HFFc6 (cell line): ENCODE results near the gene IL17D. TPM values are rescaled to one million over a fixed set of nuclear protein-coding genes. Genes with fewer than 3 reads are reported as not detected.
A peak's percentile ranks its signal among the peaks of the same experiment; 100 is the strongest.

Experiments
- DNase-seq: peaks from one replicate; pipeline ENCODE4 v3.0.0-alpha.2; 2018
- H3K27ac Mint-ChIP-seq: 2 replicates; pipeline ENCODE4 v1.8.0; 2020; ENCODE audit warnings: mild to moderate bottlenecking, mixed read lengths
- H3K27me3 Mint-ChIP-seq: 2 replicates; pipeline ENCODE4 v1.8.0; 2021; ENCODE audit warnings: mild to moderate bottlenecking, moderate library complexity, mixed read lengths; ENCODE audit not compliant: insufficient read depth
- H3K36me3 Mint-ChIP-seq: 2 replicates; pipeline ENCODE4 v1.8.0; 2021; ENCODE audit warnings: low read depth, mixed read lengths
- H3K4me1 Mint-ChIP-seq: 2 replicates; pipeline ENCODE4 v1.8.0; 2020; ENCODE audit warnings: low read depth, mixed read lengths
- H3K4me3 Mint-ChIP-seq: 2 replicates; pipeline ENCODE4 v1.8.0; 2020; ENCODE audit warnings: mild to moderate bottlenecking, moderate library complexity, mixed read lengths
- H3K9me3 Mint-ChIP-seq: 2 replicates; pipeline ENCODE4 v1.8.0; 2020; ENCODE audit warnings: mild to moderate bottlenecking, mixed read lengths
- CTCF ChIP-seq: fragments of 200-600 bp; sonication (generic); IDR thresholded peaks from 2 replicates; pipeline ENCODE4 v1.5.0; 2021; ENCODE audit warnings: antibody characterized with exemption, mild to moderate bottlenecking
- total RNA-seq, 6 experiments: library from RNA; stranded (reverse); fragmentation: NEBNext Ultra II Directional; extraction: Animal tissue kit (Norgen Biotek cat#: 25700); gene quantifications; 2 replicates in 1 of 6; 3 replicates in 5 of 6; pipeline ENCODE4 v1.2.3, GENCODE V29; 2021

Gene IL17D
- total RNA-seq, 6 experiments from 2014 or later = 0.28 to 0.99 (median 0.61) TPM

- Mint-ChIP-seq H3K27me3 (peaks cover 2% of the 10 kb centered on the region), H3K27ac (peak overlapping the region; percentile 46), H3K4me1 (peaks cover 51% of the 10 kb centered on the region), H3K4me3 (no peak overlapping the region), H3K36me3 (no peaks in the 10 kb centered on the region), H3K9me3 (no peaks in the 10 kb centered on the region)
- TF ChIP-seq CTCF = no peak
- no peak for DNase-seq
Measured at GRCh38 chr13:20709369-20709768, 5.9 kb downstream of the IL17D start.

DNA sequence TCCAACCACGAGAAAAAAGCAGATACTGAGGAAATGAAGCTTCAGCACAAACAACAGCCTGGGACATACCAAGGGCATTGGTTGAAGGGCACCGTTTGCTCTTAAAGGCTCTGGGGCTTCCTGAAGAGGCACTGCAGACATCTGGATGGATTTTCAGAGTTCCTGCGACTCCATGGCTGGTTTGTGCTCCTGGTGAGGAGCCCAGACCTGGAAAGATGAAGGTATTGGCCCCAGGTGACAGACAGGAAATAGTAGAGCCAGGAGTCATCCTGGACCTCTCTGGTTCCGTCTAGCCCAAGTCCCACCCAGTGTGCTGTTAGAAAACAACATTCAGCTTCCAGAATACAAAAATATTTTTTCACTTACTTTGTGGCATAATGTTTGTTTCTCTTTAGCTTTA, 6.3 kb downstream of the IL17D start:
- peaks cover 2% of the 10 kb centered on the region for H3K27me3 Mint-ChIP-seq
- no peak overlapping the region for H3K27ac Mint-ChIP-seq
- peaks cover 55% of the 10 kb centered on the region for H3K4me1 Mint-ChIP-seq
- no peaks in the 10 kb centered on the region for H3K9me3 Mint-ChIP-seq
- TF ChIP-seq CTCF = no peak
- no peak overlapping the region for H3K4me3 Mint-ChIP-seq
- no peaks in the 10 kb centered on the region for H3K36me3 Mint-ChIP-seq
- DNase-seq = no peak

- no peak for DNase-seq
- H3K27ac Mint-ChIP-seq = no peak overlapping the region
Measured at GRCh38 chr13:20711301-20712044, 8.0 kb downstream of the IL17D start.

GRCh38 chr13:20713014-20713376, 9.5 kb downstream of the IL17D start:
- Mint-ChIP-seq H3K27me3 (peaks cover under 1% of the 10 kb centered on the region), H3K9me3 (no peaks in the 10 kb centered on the region), H3K36me3 (no peaks in the 10 kb centered on the region), H3K27ac (peak overlapping the region; percentile 74; the same call in 1 of the 2 replicates), H3K4me1 (peaks cover 60% of the 10 kb centered on the region), H3K4me3 (peak overlapping the region; percentile 72)
- no peak for DNase-seq
- TF ChIP-seq CTCF = no peak

More at GRCh38 chr13:20711301-20712044, 8.0 kb downstream of the IL17D start:
- Mint-ChIP-seq H3K36me3 (no peaks in the 10 kb centered on the region), H3K4me1 (peaks cover 62% of the 10 kb centered on the region), H3K27me3 (no peaks in the 10 kb centered on the region; the same call in none of the 2 replicates), H3K4me3 (no peak overlapping the region), H3K9me3 (no peaks in the 10 kb centered on the region)
- peak; percentile 36; the same call in 1 of the 2 replicates for TF ChIP-seq CTCF

- no peak for TF ChIP-seq CTCF
- Mint-ChIP-seq H3K4me3 (peak overlapping the region; percentile 72), H3K9me3 (no peaks in the 10 kb centered on the region), H3K27ac (peak overlapping the region; percentile 74), H3K4me1 (peaks cover 53% of the 10 kb centered on the region), H3K27me3 (peaks cover 1% of the 10 kb centered on the region), H3K36me3 (no peaks in the 10 kb centered on the region)
- DNase-seq = peak; percentile 77
Measured at GRCh38 chr13:20713751-20714150, 10.3 kb downstream of the IL17D start.
